Naive thymus-derived CD4-positive, alpha-beta T cell (primary cell): Measurements from ENCODE around the gene MMS22L. TPM values are rescaled to one million over a fixed set of nuclear protein-coding genes. Genes with fewer than 3 reads are reported as not detected.

Source experiments
- ATAC-seq: fragments of 150-1000 bp; cut with Tn5 transposase; 2 replicates; pipeline ENCODE4 v1.10.0; 2021; ENCODE audit warnings: mild to moderate bottlenecking, moderate library complexity
- CTCF ChIA-PET: fragments of 350-600 bp; sonication (Branson Sonifier 250); formaldehyde crosslinking; loops from one replicate; lab custom pipeline; 2021; ENCODE audit warnings: antibody characterized with exemption; lab: Charles Lee
- POLR2A ChIA-PET: fragments of 350-600 bp; sonication (Branson Sonifier 250); formaldehyde crosslinking; loops from one replicate; lab custom pipeline; 2021; ENCODE audit warnings: antibody characterized with exemption, inconsistent platforms; lab: Charles Lee
- DNase-seq, 9 donors: peaks; one replicate each; pipeline versions ENCODE4 v3.0.0 to v3.0.0-alpha.2; 2020 to 2022; ENCODE audit warnings: mixed read lengths in 1 of 9
- H3K27ac ChIP-seq: one replicate; pipeline ENCODE4 v1.7.0; 2013; ENCODE audit warnings: mild to moderate bottlenecking, low read depth, low read length, moderate library complexity
- H3K27me3 ChIP-seq, 2 donors: one replicate each; pipeline ENCODE4 v1.7.0; 2013; ENCODE audit warnings: low read length in 2 of 2, mild to moderate bottlenecking in 2 of 2, moderate library complexity in 2 of 2; ENCODE audit not compliant: control insufficient read depth in 2 of 2, insufficient read depth in 2 of 2
- H3K36me3 ChIP-seq, 3 experiments: 1 replicate in 2 of 3; 2 replicates in 1 of 3; pipeline ENCODE4 v1.7.0; 2013; ENCODE audit warnings: low read length in 3 of 3, mild to moderate bottlenecking in 3 of 3, moderate library complexity in 1 of 3; ENCODE audit not compliant: insufficient read depth in 3 of 3, control insufficient read depth in 2 of 3
- H3K4me1 ChIP-seq, 2 donors: one replicate each; pipeline ENCODE4 v1.7.0; 2013; ENCODE audit warnings: low read length in 2 of 2, mild to moderate bottlenecking in 2 of 2, moderate library complexity in 1 of 2; ENCODE audit not compliant: control insufficient read depth in 2 of 2, insufficient read depth in 2 of 2
- H3K4me3 ChIP-seq: 2 replicates; pipeline ENCODE4 v1.7.0; 2013; ENCODE audit warnings: mild to moderate bottlenecking, low read length
- H3K9me3 ChIP-seq, 3 experiments: 1 replicate in 2 of 3; 2 replicates in 1 of 3; pipeline ENCODE4 v1.7.0; 2013; ENCODE audit warnings: low read length in 3 of 3; ENCODE audit not compliant: control insufficient read depth in 2 of 3
- H3K27ac Mint-ChIP-seq, 9 donors: one replicate each; pipeline ENCODE4 v1.8.0; 2020 to 2022; ENCODE audit warnings: mixed read lengths in 9 of 9, mild to moderate bottlenecking in 8 of 9, moderate library complexity in 5 of 9, inconsistent platforms in 2 of 9
- H3K27me3 Mint-ChIP-seq, 5 donors: one replicate each; pipeline ENCODE4 v1.8.0; 2021 to 2022; ENCODE audit warnings: mixed read lengths in 5 of 5, mild to moderate bottlenecking in 1 of 5
- H3K36me3 Mint-ChIP-seq, 5 donors: one replicate each; pipeline ENCODE4 v1.8.0; 2020 to 2022; ENCODE audit warnings: mixed read lengths in 5 of 5, mild to moderate bottlenecking in 3 of 5, inconsistent platforms in 1 of 5
- H3K4me1 Mint-ChIP-seq, 7 donors: one replicate each; pipeline ENCODE4 v1.8.0; 2020 to 2022; ENCODE audit warnings: mixed read lengths in 7 of 7, mild to moderate bottlenecking in 3 of 7, inconsistent platforms in 1 of 7
- H3K4me3 Mint-ChIP-seq, 10 donors: one replicate each; pipeline ENCODE4 v1.8.0; 2020 to 2022; ENCODE audit warnings: mild to moderate bottlenecking in 10 of 10, mixed read lengths in 10 of 10, moderate library complexity in 6 of 10, inconsistent platforms in 2 of 10
- H3K9me3 Mint-ChIP-seq, 11 donors: one replicate each; pipeline ENCODE4 v1.8.0; 2020 to 2022; ENCODE audit warnings: mixed read lengths in 11 of 11, mild to moderate bottlenecking in 4 of 11, inconsistent platforms in 1 of 11, moderate library complexity in 1 of 11
- intact Hi-C, 2 donors: fragments of 100-400 bp; cut with micrococcal nuclease; formaldehyde crosslinking; loops; one replicate each; pipeline ENCODE4 v1.15.1; 2023
- polyA plus RNA-seq, 2 donors: library from polyadenylated mRNA; unstranded; fragments of 300-500 nt; fragmentation: Illumina TruSeq; gene quantifications; one replicate each; pipeline ENCODE4 v1.2.3, GENCODE V29; 2021
- total RNA-seq, 6 experiments: library from RNA in 5 of 6; stranded (reverse) in 5 of 6; gene quantifications; 1 replicate in 5 of 6; 2 replicates in 1 of 6; pipeline ENCODE4 v1.2.3 and lab custom pipeline; 2021 to 2026

MMS22L gene
- 10 to 100 TPM; 11.8 to 48.1 (median 12.9) TPM for total RNA-seq
- polyA plus RNA-seq = 1 to 10 TPM; 4.0 to 4.5 TPM
- total RNA-seq (lab: John Stamatoyannopoulos, UW) = 18.2 reads per million, percentile 48 among the genes with 10 or more reads in this experiment

GRCh38 chr6:97282726-97283617 is at the start of gene MMS22L:
Gene MMS22L, minus strand, starts transcription at chr6:97283216. Its CDS starts 739 bp downstream, at chr6:97282477.
- Mint-ChIP-seq H3K27me3 (peaks cover 0 to 8% (median 0%) of the 10 kb centered on the region in 5 donors), H3K9me3 (peaks cover 0 to 4% (median 0%) of the 10 kb centered on the region in 11 donors), H3K36me3 (peaks cover 0 to 8% (median 6%) of the 10 kb centered on the region in 5 donors), H3K4me3 (peak within 1 kb of the TSS; percentile 90 to 98 (median 96)), H3K27ac (peak within 1 kb of the TSS; percentile 83 to 96 (median 89)), H3K4me1 (peaks cover 5 to 37% (median 24%) of the 10 kb centered on the region in 7 donors)
- ChIA-PET CTCF (no interaction called here), POLR2A (interaction anchor here (0.5 to 0.7 kb wide), 4 partner anchors 215 to 781 kb away, joined by 3 to 9 read pairs (median 6); partner anchors contain the start of gene KLHL32)
- H3K27me3 ChIP-seq = no peaks in the 10 kb centered on the region
- H3K27ac ChIP-seq = peak within 1 kb of the TSS; percentile 70
- H3K4me3 ChIP-seq = peak within 1 kb of the TSS; percentile 90
- H3K9me3 ChIP-seq = no peaks in the 10 kb centered on the region
- H3K36me3 ChIP-seq = peaks cover 0 to 7% (median 0%) of the 10 kb centered on the region in 3 experiments
- DNase-seq (peak; percentile 83 to 93 (median 90)), ATAC-seq (peak; percentile 99)
- H3K4me1 ChIP-seq = peaks cover 0 to 16% of the 10 kb centered on the region in 2 donors
- intact Hi-C loops = loop anchor here (1.0 to 5.0 kb wide), 12 partner anchors 211 to 1707 kb away; partner anchors contain the start of genes FBXL4 (in 2 of the 2), GPR63 (in 2 of the 2), KLHL32 (in 2 of the 2) and NDUFAF4 (in 2 of the 2)

GRCh38 chr6:97322811-97323210 is 39.8 kb upstream of the MMS22L start:
- Histone ChIP-seq H3K4me3 (no peak overlapping the region), H3K4me1 (no peaks in the 10 kb centered on the region), H3K9me3 (no peaks in the 10 kb centered on the region), H3K36me3 (no peaks in the 10 kb centered on the region), H3K27ac (no peak overlapping the region), H3K27me3 (no peaks in the 10 kb centered on the region)
- no peaks in the 10 kb centered on the region for H3K4me1 Mint-ChIP-seq
- H3K36me3 Mint-ChIP-seq = peaks cover 0 to 8% (median 0%) of the 10 kb centered on the region in 5 donors
- ChIA-PET CTCF (no interaction called here), POLR2A (interaction anchor here (0.6 kb wide), 1 partner anchor 120 kb away, joined by 3 read pairs; no protein-coding TSS in a partner anchor)
- peaks cover 0 to 17% (median 7%) of the 10 kb centered on the region in 5 donors for H3K27me3 Mint-ChIP-seq
- no peak overlapping the region for H3K27ac Mint-ChIP-seq
- H3K4me3 Mint-ChIP-seq = no peak overlapping the region
- ATAC-seq = no peak
- H3K9me3 Mint-ChIP-seq = peaks cover 0 to 9% (median 3%) of the 10 kb centered on the region in 11 donors
- no peak for DNase-seq
- intact Hi-C loops = no loop called here

- Histone ChIP-seq H3K36me3 (no peaks in the 10 kb centered on the region), H3K4me1 (no peaks in the 10 kb centered on the region), H3K27ac (no peak overlapping the region), H3K27me3 (no peaks in the 10 kb centered on the region), H3K9me3 (no peaks in the 10 kb centered on the region), H3K4me3 (no peak overlapping the region)
- H3K9me3 Mint-ChIP-seq = peaks cover 0 to 3% (median 0%) of the 10 kb centered on the region in 11 donors
- intact Hi-C loops = no loop called here
- H3K36me3 Mint-ChIP-seq = peaks cover 0 to 2% (median 0%) of the 10 kb centered on the region in 5 donors
- no peaks in the 10 kb centered on the region for H3K4me1 Mint-ChIP-seq
- H3K4me3 Mint-ChIP-seq = no peak overlapping the region
- H3K27ac Mint-ChIP-seq = no peak overlapping the region
- ATAC-seq = no peak
- no peak for DNase-seq
- CTCF ChIA-PET = no interaction called here
- POLR2A ChIA-PET = no interaction called here
- H3K27me3 Mint-ChIP-seq = peaks cover 0 to 11% (median 4%) of the 10 kb centered on the region in 5 donors
Measured at GRCh38 chr6:97322226-97322625, 39.2 kb upstream of the MMS22L start.

- Histone ChIP-seq H3K36me3 (no peaks in the 10 kb centered on the region), H3K27ac (no peak overlapping the region), H3K9me3 (no peaks in the 10 kb centered on the region), H3K4me3 (no peak overlapping the region), H3K4me1 (no peaks in the 10 kb centered on the region), H3K27me3 (no peaks in the 10 kb centered on the region)
- Mint-ChIP-seq H3K9me3 (peaks cover 0 to 1% (median 0%) of the 10 kb centered on the region in 11 donors), H3K4me1 (no peaks in the 10 kb centered on the region), H3K27ac (no peak overlapping the region), H3K4me3 (no peak overlapping the region), H3K27me3 (peaks cover 0 to 4% (median 0%) of the 10 kb centered on the region in 5 donors), H3K36me3 (no peaks in the 10 kb centered on the region)
- POLR2A ChIA-PET = no interaction called here
- intact Hi-C loops = no loop called here
- CTCF ChIA-PET = no interaction called here
- DNase-seq = no peak
- ATAC-seq = no peak
Measured at GRCh38 chr6:97316978-97317377, 34.0 kb upstream of the MMS22L start.

GRCh38 chr6:97312241-97312640 is 29.2 kb upstream of the MMS22L start:
- ChIA-PET CTCF (no interaction called here), POLR2A (no interaction called here)
- no peaks in the 10 kb centered on the region for H3K36me3 ChIP-seq
- no peaks in the 10 kb centered on the region for H3K9me3 Mint-ChIP-seq
- intact Hi-C loops = no loop called here
- no peak overlapping the region for H3K4me3 ChIP-seq
- DNase-seq (no peak), ATAC-seq (no peak)
- no peaks in the 10 kb centered on the region for H3K36me3 Mint-ChIP-seq
- H3K27me3 ChIP-seq = no peaks in the 10 kb centered on the region
- H3K4me1 ChIP-seq = no peaks in the 10 kb centered on the region
- no peak overlapping the region for H3K27ac ChIP-seq
- no peak overlapping the region for H3K27ac Mint-ChIP-seq
- H3K4me3 Mint-ChIP-seq = no peak overlapping the region
- H3K4me1 Mint-ChIP-seq = no peaks in the 10 kb centered on the region
- no peaks in the 10 kb centered on the region for H3K9me3 ChIP-seq
- peaks cover 0 to 6% (median 0%) of the 10 kb centered on the region in 5 donors for H3K27me3 Mint-ChIP-seq

GRCh38 chr6:97306544-97307320 is 23.7 kb upstream of the MMS22L start:
- no peak overlapping the region for H3K4me3 ChIP-seq
- no peak for DNase-seq
- no peaks in the 10 kb centered on the region for H3K9me3 ChIP-seq
- Mint-ChIP-seq H3K4me1 (peaks cover 0 to 2% (median 0%) of the 10 kb centered on the region in 7 donors), H3K27ac (no peak overlapping the region), H3K36me3 (no peaks in the 10 kb centered on the region), H3K4me3 (no peak overlapping the region), H3K9me3 (peaks cover 0 to 1% (median 0%) of the 10 kb centered on the region in 11 donors), H3K27me3 (peaks cover 0 to 33% (median 17%) of the 10 kb centered on the region in 5 donors)
- no peaks in the 10 kb centered on the region for H3K36me3 ChIP-seq
- H3K4me1 ChIP-seq = no peaks in the 10 kb centered on the region
- ChIA-PET CTCF (no interaction called here), POLR2A (no interaction called here)
- intact Hi-C loops = no loop called here
- H3K27me3 ChIP-seq = no peaks in the 10 kb centered on the region
- H3K27ac ChIP-seq = no peak overlapping the region
- no peak for ATAC-seq
